HepG2 (cell line): ENCODE results near the gene MAP3K2. TPM values are rescaled to one million over a fixed set of nuclear protein-coding genes. Genes with fewer than 3 reads are reported as not detected.
A peak's percentile ranks its signal among the peaks of the same experiment; 100 is the strongest.

Experiments
- DMTF1 ChIP-seq: sonication (generic); formaldehyde crosslinking; IDR thresholded peaks from 2 replicates; pipeline ENCODE4 v1.4.0; 2020; ENCODE audit warnings: mild to moderate bottlenecking, missing genetic modification reagents
- DNMT3B ChIP-seq: conservative IDR thresholded peaks from 2 replicates; pipeline ENCODE4 v1.6.1; 2016; ENCODE audit warnings: missing biosample characterization, control low read depth
- FOSL1 ChIP-seq: sonication (generic); formaldehyde crosslinking; IDR thresholded peaks from 2 replicates; pipeline ENCODE4 v1.9.0; 2021; ENCODE audit warnings: missing genetic modification reagents, borderline replicate concordance
- HOXD1 ChIP-seq: sonication (generic); formaldehyde crosslinking; IDR thresholded peaks from 2 replicates; pipeline ENCODE4 v1.5.0; 2020; ENCODE audit warnings: missing genetic modification reagents
- MAZ ChIP-seq, 2 experiments: sonication (generic) in 1 of 2; formaldehyde crosslinking in 1 of 2; IDR thresholded peaks; 2 replicates each; pipeline versions ENCODE4 v1.5.0 to v1.6.1; 2012 to 2020; ENCODE audit warnings: low read depth in 2 of 2, mild to moderate bottlenecking in 2 of 2, borderline replicate concordance in 1 of 2, improper control_type of control experiment in 1 of 2, low read length in 1 of 2, missing genetic modification reagents in 1 of 2, moderate library complexity in 1 of 2
- MED8 ChIP-seq: sonication (generic); formaldehyde crosslinking; IDR thresholded peaks from 2 replicates; pipeline ENCODE4 v1.8.1; 2023; ENCODE audit warnings: mild to moderate bottlenecking, missing genetic modification reagents; ENCODE audit not compliant: insufficient replicate concordance
- NFATC3 ChIP-seq: sonication (generic); formaldehyde crosslinking; IDR thresholded peaks from 2 replicates; pipeline ENCODE4 v1.5.1; 2020; ENCODE audit warnings: mild to moderate bottlenecking, missing genetic modification reagents
- NFYC ChIP-seq: IDR thresholded peaks from 2 replicates; pipeline ENCODE4 v1.6.1; 2016; ENCODE audit warnings: missing genetic modification reagents, missing compliant biosample characterization
- ZFP82 ChIP-seq: sonication (generic); formaldehyde crosslinking; IDR thresholded peaks from 2 replicates; pipeline ENCODE4 v1.5.1; 2020; ENCODE audit warnings: mild to moderate bottlenecking, missing genetic modification reagents, borderline replicate concordance
- ZNF367 ChIP-seq: sonication (generic); formaldehyde crosslinking; IDR thresholded peaks from 2 replicates; pipeline ENCODE4 v1.4.0; 2020; ENCODE audit warnings: missing genetic modification reagents, borderline replicate concordance
- ZNF605 ChIP-seq: sonication (generic); formaldehyde crosslinking; IDR thresholded peaks from 2 replicates; pipeline ENCODE4 v1.8.0; 2022; ENCODE audit warnings: mild to moderate bottlenecking, missing genetic modification reagents
- polyA plus RNA-seq, 8 experiments: library from polyadenylated mRNA; depleted of rRNA in 3 of 8; stranded (reverse) in 7 of 8; unstranded in 1 of 8; fragments of >200 nt; fragmentation: Illumina TruSeq in 4 of 8; extraction: Trizol in 4 of 8; gene quantifications; 2 replicates each; pipeline versions ENCODE4 v1.2.1 to v1.2.3, GENCODE V29; 2011 to 2016; ENCODE audit warnings: low read depth in 4 of 8, missing spikeins in 1 of 8, mixed read lengths in 1 of 8; ENCODE audit not compliant: insufficient read depth in 1 of 8
- total RNA-seq, 5 experiments: library from RNA; depleted of rRNA; stranded (reverse); fragments of >200 nt; fragmentation: Illumina TruSeq; extraction: Trizol; gene quantifications; 2 replicates each; pipeline ENCODE4 v1.2.3, GENCODE V29; 2016; ENCODE audit warnings: low read depth in 1 of 5

MAP3K2 gene
- total and polyA plus RNA-seq, 2 of the 13 experiments (the other 11 are each of a cell fraction or from before 2014, with no cell fraction given), result 12.2 to 37.2 TPM

- TF ChIP-seq MAZ (IDR thresholded peaks at IDR 0.05; ENCODE audit: borderline replicate concordance, low read depth, low read length), result no peak
- no peak for TF ChIP-seq MAZ (CRISPR knock-in tag; IDR thresholded peaks at IDR 0.05; ENCODE audit: low read depth)
- 0 out of 2 replicates have a peak, but pooled peaks have one; percentile 74 for TF ChIP-seq NFATC3
- TF ChIP-seq NFYC (CRISPR knock-in tag), result no peak
- TF ChIP-seq HOXD1 (CRISPR knock-in tag), result 0 out of 2 replicates have a peak, but pooled peaks have one; percentile 6
- TF ChIP-seq MED8 (CRISPR knock-in tag), result no peak
- TF ChIP-seq ZFP82 (CRISPR knock-in tag), result peak; percentile 5; the same call in 1 of the 2 replicates
- TF ChIP-seq FOSL1 (CRISPR knock-in tag), result no peak
- peak; percentile 58 for TF ChIP-seq ZNF605 (CRISPR knock-in tag)
- peak; percentile 70; the same call in 1 of the 2 replicates for TF ChIP-seq DMTF1 (CRISPR knock-in tag)
- TF ChIP-seq DNMT3B (CRISPR knock-in tag), result peak; percentile 27; the same call in 1 of the 2 replicates
- no peak for TF ChIP-seq ZNF367 (CRISPR knock-in tag)
- TF ChIP-seq, all 625 proteins: peak for 20
Measured at GRCh38 chr2:127388423-127389164, 819 bp upstream of the MAP3K2 start (continued).
